Type B pancreatic cell (in vitro differentiated cells): Measurements from ENCODE around the gene HARBI1. TPM values are rescaled to one million over a fixed set of nuclear protein-coding genes. Genes with fewer than 3 reads are reported as not detected.

Source experiments
- DNase-seq: peaks from one replicate; pipeline ENCODE4 v3.0.0; 2021; ENCODE audit warnings: mixed read lengths; ENCODE audit not compliant: unreplicated experiment; ENCODE audit errors: extremely low spot score
- H3K27ac Mint-ChIP-seq: 2 replicates; pipeline ENCODE4 v1.8.0; 2021; ENCODE audit warnings: mild to moderate bottlenecking, mixed read lengths
- H3K27me3 Mint-ChIP-seq: 2 replicates; pipeline ENCODE4 v1.8.0; 2021; ENCODE audit warnings: mixed read lengths
- H3K36me3 Mint-ChIP-seq: 2 replicates; pipeline ENCODE4 v1.8.0; 2021; ENCODE audit warnings: mixed read lengths
- H3K4me1 Mint-ChIP-seq: one replicate; pipeline ENCODE4 v1.8.0; 2021; ENCODE audit warnings: mixed read lengths; ENCODE audit not compliant: unreplicated experiment
- H3K4me3 Mint-ChIP-seq: 2 replicates; pipeline ENCODE4 v1.8.0; 2021; ENCODE audit warnings: mild to moderate bottlenecking, mixed read lengths
- H3K9me3 Mint-ChIP-seq: 2 replicates; pipeline ENCODE4 v1.8.0; 2021; ENCODE audit warnings: mixed read lengths
- total RNA-seq: library from RNA; stranded (reverse); gene quantifications from 2 replicates; pipeline ENCODE4 v1.2.1, GENCODE V29; 2021; ENCODE audit warnings: low replicate concordance
- TF ChIP-seq, protein P1 (sequence below): fragments of 200-600 bp; sonication (generic); conservative IDR thresholded peaks from 2 replicates; pipeline ENCODE4 v1.5.0; 2021; ENCODE audit warnings: antibody characterized with exemption, mild to moderate bottlenecking

HARBI1 gene
- total RNA-seq, 1 donor from 2014 or later, result 8.5 TPM

DNA sequence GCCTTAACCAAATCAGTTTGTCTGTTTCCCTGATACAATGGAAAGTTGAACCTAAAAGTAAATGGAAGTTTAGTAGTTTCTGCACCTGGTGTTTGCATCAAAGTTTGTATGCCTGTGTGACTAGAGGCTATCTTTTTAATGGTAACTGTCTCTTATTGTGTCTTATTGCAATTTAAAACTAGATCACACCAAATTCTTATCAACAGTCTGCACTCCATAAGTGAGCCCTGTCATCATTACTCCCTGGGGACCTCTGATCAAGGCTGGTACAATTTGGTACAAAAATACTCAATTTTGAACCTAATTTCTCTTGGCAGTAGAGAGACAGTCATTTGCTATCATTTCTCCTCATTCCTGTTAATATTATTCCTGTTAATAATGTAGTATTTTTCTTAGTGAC is 45.3 kb upstream of the HARBI1 start:
- Mint-ChIP-seq H3K27ac (no peak overlapping the region), H3K4me1 (peaks cover 18% of the 10 kb centered on the region), H3K9me3 (no peaks in the 10 kb centered on the region), H3K4me3 (no peak overlapping the region), H3K36me3 (peaks cover 24% of the 10 kb centered on the region), H3K27me3 (no peaks in the 10 kb centered on the region)
- TF ChIP-seq, protein P1, sequence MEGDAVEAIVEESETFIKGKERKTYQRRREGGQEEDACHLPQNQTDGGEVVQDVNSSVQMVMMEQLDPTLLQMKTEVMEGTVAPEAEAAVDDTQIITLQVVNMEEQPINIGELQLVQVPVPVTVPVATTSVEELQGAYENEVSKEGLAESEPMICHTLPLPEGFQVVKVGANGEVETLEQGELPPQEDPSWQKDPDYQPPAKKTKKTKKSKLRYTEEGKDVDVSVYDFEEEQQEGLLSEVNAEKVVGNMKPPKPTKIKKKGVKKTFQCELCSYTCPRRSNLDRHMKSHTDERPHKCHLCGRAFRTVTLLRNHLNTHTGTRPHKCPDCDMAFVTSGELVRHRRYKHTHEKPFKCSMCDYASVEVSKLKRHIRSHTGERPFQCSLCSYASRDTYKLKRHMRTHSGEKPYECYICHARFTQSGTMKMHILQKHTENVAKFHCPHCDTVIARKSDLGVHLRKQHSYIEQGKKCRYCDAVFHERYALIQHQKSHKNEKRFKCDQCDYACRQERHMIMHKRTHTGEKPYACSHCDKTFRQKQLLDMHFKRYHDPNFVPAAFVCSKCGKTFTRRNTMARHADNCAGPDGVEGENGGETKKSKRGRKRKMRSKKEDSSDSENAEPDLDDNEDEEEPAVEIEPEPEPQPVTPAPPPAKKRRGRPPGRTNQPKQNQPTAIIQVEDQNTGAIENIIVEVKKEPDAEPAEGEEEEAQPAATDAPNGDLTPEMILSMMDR, result no peak
- DNase-seq, result no peak

DNA sequence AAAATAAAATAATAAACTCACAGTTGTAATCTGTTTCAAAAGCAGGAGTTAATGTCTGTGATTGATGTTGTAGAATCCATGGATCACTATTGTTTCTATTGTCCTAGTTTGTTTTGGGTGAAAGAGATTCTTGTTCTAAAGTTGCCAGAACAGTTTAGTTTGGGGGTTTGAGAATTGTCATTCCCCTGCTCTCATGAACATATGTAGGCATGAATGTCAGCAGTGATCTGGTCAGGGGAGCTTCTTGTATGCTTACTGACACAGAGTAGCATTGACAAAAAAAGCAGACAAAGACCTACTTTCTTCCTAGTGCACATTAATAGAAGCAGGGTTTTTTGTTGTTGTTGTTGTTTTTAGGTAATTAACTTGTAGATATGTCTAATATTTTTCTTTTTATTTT is 44.8 kb upstream of the HARBI1 start:
- peaks cover 26% of the 10 kb centered on the region for H3K36me3 Mint-ChIP-seq
- DNase-seq, result no peak
- TF ChIP-seq, protein P1, result no peak
- no peaks in the 10 kb centered on the region for H3K27me3 Mint-ChIP-seq
- H3K4me3 Mint-ChIP-seq, result no peak overlapping the region
- H3K27ac Mint-ChIP-seq, result no peak overlapping the region
- no peaks in the 10 kb centered on the region for H3K9me3 Mint-ChIP-seq
- H3K4me1 Mint-ChIP-seq, result peaks cover 13% of the 10 kb centered on the region

DNA sequence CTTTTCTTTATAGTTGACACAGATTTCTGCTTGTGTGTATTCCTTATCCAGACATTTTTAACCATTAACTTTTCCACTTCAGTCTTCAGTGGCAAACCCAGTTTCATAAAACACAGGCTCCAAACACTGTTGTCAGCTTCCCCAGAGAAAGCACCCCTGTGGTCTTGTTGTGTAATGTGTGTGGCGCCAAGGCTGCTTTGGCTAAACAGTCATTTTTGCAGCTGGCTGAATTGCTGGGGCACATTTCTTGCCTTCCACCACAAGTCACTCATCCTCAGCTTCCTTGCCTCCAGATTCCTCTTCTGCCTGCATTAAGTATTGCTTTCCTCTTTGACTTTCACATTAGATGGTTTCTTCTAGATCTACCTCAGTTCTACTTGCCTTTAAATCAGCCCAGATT is 42.9 kb upstream of the HARBI1 start:
- Mint-ChIP-seq H3K9me3 (no peaks in the 10 kb centered on the region), H3K4me3 (no peak overlapping the region), H3K36me3 (peaks cover 22% of the 10 kb centered on the region), H3K4me1 (peaks cover 5% of the 10 kb centered on the region), H3K27ac (peak overlapping the region; percentile 47), H3K27me3 (no peaks in the 10 kb centered on the region)
- DNase-seq, result no peak
- TF ChIP-seq, protein P1, result no peak

DNA sequence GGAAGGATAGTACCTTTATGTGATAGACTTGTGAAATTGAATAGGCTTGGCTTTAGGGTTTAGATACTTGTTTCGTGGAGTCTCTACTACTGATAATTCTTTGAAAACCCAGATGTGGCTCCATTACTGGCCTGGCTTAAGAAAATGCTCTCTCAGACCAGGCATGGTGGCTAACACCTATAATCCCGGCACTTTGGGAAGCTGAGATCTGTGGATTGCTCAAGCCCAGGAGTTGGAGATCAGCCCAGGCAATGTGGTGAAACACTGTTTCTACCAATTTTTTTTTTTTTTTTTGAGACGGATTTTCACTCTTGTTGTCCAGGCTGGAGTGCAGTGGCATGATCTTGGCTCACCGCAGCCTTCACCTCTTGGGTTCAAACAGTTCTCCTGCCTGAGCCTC is 41.2 kb upstream of the HARBI1 start:
- peaks cover 5% of the 10 kb centered on the region for H3K4me1 Mint-ChIP-seq
- no peaks in the 10 kb centered on the region for H3K27me3 Mint-ChIP-seq
- no peaks in the 10 kb centered on the region for H3K9me3 Mint-ChIP-seq
- no peak for DNase-seq
- H3K27ac Mint-ChIP-seq, result no peak overlapping the region
- TF ChIP-seq, protein P1, result no peak
- peaks cover 22% of the 10 kb centered on the region for H3K36me3 Mint-ChIP-seq
- H3K4me3 Mint-ChIP-seq, result no peak overlapping the region

DNA sequence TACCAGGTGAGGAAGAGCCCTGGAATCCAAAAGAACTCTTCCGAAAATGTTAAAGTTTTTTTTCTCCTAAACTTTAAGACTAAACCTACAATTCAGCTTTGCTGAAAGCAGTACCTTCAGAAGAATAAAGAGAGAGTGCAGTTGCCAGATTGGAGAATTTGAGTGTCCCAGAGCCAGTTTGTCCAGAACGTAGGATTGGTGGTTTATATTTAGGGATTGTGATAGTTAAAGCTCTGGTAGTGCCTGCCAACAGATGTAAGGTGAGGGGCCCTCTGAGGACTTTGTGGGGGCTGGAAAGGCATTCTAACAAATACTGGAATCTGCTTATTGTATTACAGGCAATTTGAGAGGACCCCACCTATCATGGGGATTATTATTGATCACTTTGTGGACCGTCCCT is 40.2 kb upstream of the HARBI1 start:
- H3K27me3 Mint-ChIP-seq, result no peaks in the 10 kb centered on the region
- H3K27ac Mint-ChIP-seq, result peak overlapping the region; percentile 40
- TF ChIP-seq, protein P1, result no peak
- peaks cover 5% of the 10 kb centered on the region for H3K4me1 Mint-ChIP-seq
- DNase-seq, result no peak
- H3K4me3 Mint-ChIP-seq, result no peak overlapping the region
- H3K36me3 Mint-ChIP-seq, result peaks cover 17% of the 10 kb centered on the region
- H3K9me3 Mint-ChIP-seq, result no peaks in the 10 kb centered on the region

DNA sequence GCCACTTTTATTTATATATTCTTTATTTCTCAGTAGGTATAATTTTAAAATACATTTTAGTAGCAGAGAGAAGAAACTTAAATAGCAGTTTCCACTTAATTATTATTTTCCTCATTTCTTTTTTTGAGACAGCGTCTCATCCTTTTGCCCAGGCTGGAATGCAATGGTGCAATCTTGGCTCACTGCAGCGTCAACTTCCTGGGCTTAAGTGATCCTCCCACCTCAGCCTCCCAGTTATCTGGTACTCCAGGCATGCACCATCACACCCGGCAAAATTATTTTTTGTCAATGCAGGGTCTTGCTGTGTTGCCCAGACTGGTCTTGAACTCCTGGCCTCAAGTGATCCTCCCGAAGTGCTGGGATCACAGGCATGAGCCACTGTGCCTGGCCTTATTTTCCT is 38.6 kb upstream of the HARBI1 start:
- no peaks in the 10 kb centered on the region for H3K27me3 Mint-ChIP-seq
- peaks cover 21% of the 10 kb centered on the region for H3K36me3 Mint-ChIP-seq
- no peak overlapping the region for H3K4me3 Mint-ChIP-seq
- H3K9me3 Mint-ChIP-seq, result no peaks in the 10 kb centered on the region
- TF ChIP-seq, protein P1, result no peak
- no peak for DNase-seq
- peaks cover 5% of the 10 kb centered on the region for H3K4me1 Mint-ChIP-seq
- H3K27ac Mint-ChIP-seq, result no peak overlapping the region
